HCT116 (cell line): ENCODE results near the gene RAB13. TPM values are rescaled to one million over a fixed set of nuclear protein-coding genes. Genes with fewer than 3 reads are reported as not detected.
"Not testable (repeated sequence)": the region's sequence is repeated elsewhere in the genome, so short reads cannot be mapped to it uniquely, and the experiment has no call there.

ENCODE experiments used
- ATAC-seq: fragments of 200-7000 bp; cut with Tn5 transposase; 2 replicates; pipeline ENCODE4 v1.9.1; 2020; ENCODE audit warnings: mild to moderate bottlenecking, moderate library complexity
- BruUV-seq: library from RNA; stranded (reverse); fragments of 400-500 nt; replicated peaks from 2 replicates; lab custom pipeline; 2021; lab: Mats Ljungman, UMichigan
- CTCF ChIA-PET: fragments of 300-600 bp; sonication (Branson Sonifier 250); formaldehyde crosslinking; loops from one replicate; lab custom pipeline; 2021; ENCODE audit warnings: antibody characterized with exemption; lab: Charles Lee
- POLR2A ChIA-PET: fragments of 300-600, 350-600 bp; sonication (Branson Sonifier 250); formaldehyde crosslinking; loops from one replicate; lab custom pipeline; 2021; ENCODE audit warnings: antibody characterized with exemption; lab: Charles Lee
- RAD21 ChIA-PET, 2 experiments: fragments of 300-600 bp; sonication (Branson Sonifier 250); formaldehyde crosslinking; loops; one replicate each; lab custom pipeline; 2023; ENCODE audit warnings: low total read pairs in 2 of 2; ENCODE audit not compliant: uncharacterized antibody in 2 of 2, unreplicated experiment in 2 of 2, low non-redundant PET in 1 of 2; lab: Charles Lee
- DNase-seq: peaks from one replicate; pipeline ENCODE4 v3.0.0-alpha.2; 2010; ENCODE audit warnings: low read depth, low spot score
- H2AFZ ChIP-seq: fragments of 200-600 bp; shearing (Covaris generic), sonication (generic); 2 replicates; pipeline ENCODE4 v1.6.1; 2017; ENCODE audit warnings: low read depth, mixed run types, mixed read lengths, antibody characterized with exemption, low read length; ENCODE audit not compliant: poor library complexity, severe bottlenecking
- H3K27ac ChIP-seq: 2 replicates; pipeline ENCODE4 v1.5.1; 2012; ENCODE audit warnings: low read depth, low read length
- H3K27me3 ChIP-seq: fragments of 200-600 bp; sonication (generic); 2 replicates; pipeline ENCODE4 v1.6.1; 2016; ENCODE audit warnings: mixed run types, low read length, mixed read lengths; ENCODE audit not compliant: insufficient read depth
- H3K36me3 ChIP-seq, 2 experiments: fragments of 200-500 bp in 1 of 2; fragments of 200-600 bp in 1 of 2; sonication (Bioruptor generic) in 1 of 2; sonication (generic) in 1 of 2; 2 replicates each; pipeline versions ENCODE4 v1.5.1 to v1.6.1; 2014 to 2016; ENCODE audit warnings: low read length in 2 of 2, inconsistent platforms in 1 of 2, mixed read lengths in 1 of 2, mixed run types in 1 of 2; ENCODE audit not compliant: insufficient read depth in 2 of 2, control insufficient read depth in 1 of 2
- H3K4me1 ChIP-seq, 2 experiments: fragments of 200-600 bp in 1 of 2; sonication (generic) in 1 of 2; 2 replicates each; pipeline versions ENCODE4 v1.5.1 to v1.6.1; 2012 to 2017; ENCODE audit warnings: low read length in 2 of 2, inconsistent platforms in 1 of 2, mild to moderate bottlenecking in 1 of 2, mixed read lengths in 1 of 2, mixed run types in 1 of 2, moderate library complexity in 1 of 2; ENCODE audit not compliant: insufficient read depth in 2 of 2, control insufficient read depth in 1 of 2
- H3K4me2 ChIP-seq: fragments of 200-600 bp; sonication (generic); 2 replicates; pipeline ENCODE4 v1.6.1; 2017; ENCODE audit warnings: mixed run types, low read length, mixed read lengths
- H3K4me3 ChIP-seq, 2 experiments: fragments of 200-600 bp in 1 of 2; sonication (generic) in 1 of 2; replicated peaks in 1 of 2; 2 replicates each; pipeline ENCODE4 v1.5.1; 2011 to 2016; ENCODE audit warnings: low read length in 2 of 2, control low read depth in 1 of 2, low read depth in 1 of 2, mild to moderate bottlenecking in 1 of 2, mixed read lengths in 1 of 2, mixed run types in 1 of 2
- H3K79me2 ChIP-seq: fragments of 200-600 bp; sonication (generic); 2 replicates; pipeline ENCODE4 v1.6.1; 2017; ENCODE audit warnings: mild to moderate bottlenecking, mixed run types, low read length, moderate library complexity, mixed read lengths; ENCODE audit not compliant: insufficient read depth
- H3K9ac ChIP-seq: fragments of 200-600 bp; sonication (generic); 2 replicates; pipeline ENCODE4 v1.6.1; 2016; ENCODE audit warnings: low read length, mixed read lengths
- H3K9me2 ChIP-seq: fragments of 200-600 bp; sonication (generic), shearing (Covaris generic); 2 replicates; pipeline ENCODE4 v1.6.1; 2017; ENCODE audit warnings: mixed run types, mild to moderate bottlenecking, moderate library complexity; ENCODE audit not compliant: insufficient read depth
- H3K9me3 ChIP-seq, 2 experiments: fragments of 200-500 bp in 1 of 2; fragments of 200-600 bp in 1 of 2; sonication (Bioruptor generic) in 1 of 2; sonication (generic) in 1 of 2; 2 replicates each; pipeline ENCODE4 v1.6.1; 2014 to 2017; ENCODE audit warnings: low read length in 2 of 2, mixed read lengths in 2 of 2, inconsistent platforms in 1 of 2, low read depth in 1 of 2, mild to moderate bottlenecking in 1 of 2, mixed run types in 1 of 2, moderate library complexity in 1 of 2; ENCODE audit not compliant: control insufficient read depth in 1 of 2, insufficient read depth in 1 of 2
- H4K20me1 ChIP-seq: fragments of 200-600 bp; sonication (generic), shearing (Covaris generic); 2 replicates; pipeline ENCODE4 v1.6.1; 2017; ENCODE audit warnings: mixed run types, mild to moderate bottlenecking, moderate library complexity; ENCODE audit not compliant: insufficient read depth
- intact Hi-C: fragments of 100-400 bp; cut with micrococcal nuclease; formaldehyde crosslinking; loops from 2 replicates; pipeline ENCODE4 v1.10.0; 2022
- total RNA-seq: library from RNA; stranded (reverse); gene quantifications from one replicate; pipeline ENCODE4 v1.2.1, GENCODE V29; 2021; ENCODE audit not compliant: unreplicated experiment

Gene RAB13
- total RNA-seq, 1 experiment from 2014 or later: 93.6 TPM

DNA sequence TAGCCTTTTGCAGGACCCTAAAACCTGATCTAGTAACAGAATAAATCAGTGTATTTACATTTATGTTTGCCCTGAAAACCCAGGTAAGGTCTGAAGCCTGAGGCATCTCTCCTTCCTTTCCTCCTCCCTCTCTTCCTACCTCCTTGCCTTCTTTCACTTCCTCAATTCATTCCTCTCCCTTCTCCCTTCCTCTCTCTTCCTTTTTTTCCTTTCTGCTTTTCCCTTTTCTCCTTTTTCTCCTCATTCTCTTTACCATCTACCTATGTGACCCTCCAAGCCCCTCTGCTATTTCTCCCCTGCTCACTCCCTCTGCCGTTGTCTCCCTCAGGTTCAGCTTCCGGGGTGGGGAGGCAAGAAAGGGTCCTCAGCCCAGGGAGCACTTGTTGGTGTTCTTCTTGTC is 4.4 kb downstream of the RAB13 start:
- DNase-seq, H3K36me3 ChIP-seq, intact Hi-C loops, H3K9ac ChIP-seq, H3K4me3 ChIP-seq, H4K20me1 ChIP-seq, H3K4me2 ChIP-seq, CTCF ChIA-PET, H2AFZ ChIP-seq, ATAC-seq, POLR2A ChIA-PET, H3K27me3 ChIP-seq, H3K9me3 ChIP-seq, RAD21 ChIA-PET, H3K9me2 ChIP-seq, H3K27ac ChIP-seq: not testable (repeated sequence)
- peaks cover 9 to 24% of the 10 kb centered on the region in 2 experiments for H3K4me1 ChIP-seq
- peaks cover 11% of the 10 kb centered on the region for H3K79me2 ChIP-seq
- TSS peak; percentile 67 for BruUV-seq

DNA sequence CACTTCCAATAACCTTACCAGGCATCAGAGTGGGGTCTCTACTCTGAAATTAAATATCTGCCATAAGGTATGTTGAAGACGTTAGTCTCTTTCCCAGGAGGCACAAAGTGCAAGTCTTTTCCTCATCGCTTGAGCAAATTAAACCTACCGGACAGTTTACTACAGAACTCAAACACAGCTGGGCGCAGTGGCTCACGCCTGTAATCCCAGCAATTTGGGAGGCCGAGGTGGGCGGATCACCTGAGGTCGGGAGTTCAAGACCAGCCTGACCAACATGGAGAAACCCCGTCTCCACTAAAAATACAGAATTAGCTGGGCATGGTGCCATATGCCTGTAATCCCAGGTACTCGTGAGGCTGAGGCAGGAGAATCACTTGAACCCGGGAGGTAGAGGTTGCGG is 7.0 kb downstream of the RAB13 start:
- H3K9me2 ChIP-seq, ATAC-seq, RAD21 ChIA-PET, H3K4me2 ChIP-seq, H3K27me3 ChIP-seq, H3K9ac ChIP-seq, DNase-seq, H3K4me3 ChIP-seq, H3K9me3 ChIP-seq, BruUV-seq, H3K27ac ChIP-seq, H4K20me1 ChIP-seq, intact Hi-C loops, H2AFZ ChIP-seq: not testable (repeated sequence)
- CTCF ChIA-PET: interaction anchor here (2.3 kb wide), 1 partner anchor 8 kb away, joined by 15 read pairs; the partner anchor contains the start of gene RAB13
- peaks cover 20% of the 10 kb centered on the region for H3K79me2 ChIP-seq
- peaks cover 11 to 23% of the 10 kb centered on the region in 2 experiments; a peak in 3 of 4 replicates for H3K36me3 ChIP-seq
- POLR2A ChIA-PET: interaction anchor here (2.3 to 3.8 kb wide), 3 partner anchors 8 to 12 kb away, joined by 19 to 38 read pairs (median 20); partner anchors contain the start of genes CREB3L4, RAB13 and RPS27
- H3K4me1 ChIP-seq: peaks cover 0 to 14% of the 10 kb centered on the region in 2 experiments; a peak in 2 of 4 replicates
